HG03108 (cell line): ENCODE results near the gene SNX10.

ENCODE experiments used
- ATAC-seq: cut with Tn5 transposase; IDR thresholded peaks from one replicate; pipeline ENCODE4 v1.9.1; 2021; ENCODE audit warnings: moderate library complexity; ENCODE audit not compliant: unreplicated experiment

Gene SNX10

DNA sequence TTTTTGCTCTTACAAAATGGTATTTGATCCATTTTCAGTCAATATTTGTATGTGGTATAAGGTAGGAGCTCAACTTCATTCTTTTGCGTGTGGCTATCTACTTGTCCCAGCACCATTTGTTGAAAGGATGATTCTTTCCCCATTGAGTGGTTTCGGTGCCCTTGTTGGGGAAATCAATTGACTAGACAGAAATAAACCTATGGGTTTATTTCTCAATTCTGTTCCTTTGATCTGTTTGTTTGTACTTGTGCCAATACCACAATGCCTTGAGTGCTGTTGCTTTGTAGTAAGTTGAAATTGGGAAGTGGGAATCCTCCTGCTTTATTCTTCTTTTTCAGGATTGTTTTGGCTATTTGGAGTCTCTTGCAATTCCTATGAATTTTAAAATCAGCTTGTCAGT, 41.0 kb downstream of the SNX10 start:
- ATAC-seq: no peak

DNA sequence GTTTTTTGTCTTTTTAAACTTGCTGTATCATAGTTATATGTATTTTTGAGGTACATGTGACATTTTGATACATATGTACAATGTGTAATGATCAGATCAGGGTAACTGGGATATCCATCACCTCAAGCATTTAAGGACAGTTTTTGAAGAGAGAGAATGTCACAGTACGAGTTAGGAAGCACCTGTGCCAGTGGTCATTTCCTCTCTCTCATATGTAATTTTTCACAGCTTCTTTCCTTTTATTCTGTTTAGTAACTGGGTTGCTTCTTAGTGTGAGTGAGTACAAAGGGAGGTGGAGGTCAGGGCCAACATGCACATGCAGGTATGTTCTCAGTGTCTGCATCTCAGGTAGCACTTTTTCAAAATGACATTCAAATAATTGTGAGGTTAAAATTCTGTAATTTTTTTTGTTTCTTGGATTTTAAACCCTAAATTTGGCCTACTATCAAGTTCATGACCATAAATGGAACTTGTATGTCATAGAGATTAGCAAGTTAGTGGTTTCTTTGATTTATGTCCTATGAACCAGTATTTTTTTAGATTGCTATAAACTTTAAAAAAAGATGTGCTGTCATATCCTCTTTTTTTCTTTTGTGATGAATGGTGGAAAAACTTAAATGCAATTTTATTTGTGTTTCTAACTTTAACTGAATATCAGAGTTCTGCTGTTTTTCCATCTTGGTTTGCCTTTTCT, 42.7 kb downstream of the SNX10 start:
- ATAC-seq: no peak

DNA sequence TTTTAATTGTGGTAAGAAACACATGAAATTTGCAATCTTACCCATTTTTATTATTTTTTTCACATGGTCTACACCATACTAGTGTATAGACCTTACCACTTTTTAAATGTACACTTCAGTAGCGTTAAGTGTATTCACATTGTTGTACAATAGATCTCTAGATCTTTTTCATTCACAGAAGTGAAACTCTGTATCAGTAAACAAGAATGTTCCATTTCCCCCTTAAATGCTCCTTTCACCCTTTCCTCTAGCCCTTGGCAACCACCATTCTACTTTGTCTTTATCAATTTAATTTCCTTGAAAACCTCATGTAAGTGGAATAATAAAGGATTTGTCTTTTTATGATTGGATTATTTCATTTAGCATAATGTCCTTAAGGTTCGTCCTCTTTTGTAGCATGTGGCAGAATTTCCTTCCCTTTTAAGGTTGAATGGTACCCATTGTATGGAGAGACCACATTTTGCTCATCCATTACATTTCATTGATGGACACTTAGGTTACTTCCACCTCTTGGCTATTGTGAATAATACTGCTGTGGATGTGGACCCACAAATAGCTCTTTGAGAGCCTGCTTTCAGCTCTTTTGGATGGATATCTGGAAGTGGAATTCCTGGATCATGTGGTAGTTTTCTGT, 45.7 kb downstream of the SNX10 start:
- no peak for ATAC-seq

GRCh38 chr7:26340476-26341018, 48.9 kb downstream of the SNX10 start:
- no peak for ATAC-seq

GRCh38 chr7:26343320-26343832, 51.7 kb downstream of the SNX10 start:
- no peak for ATAC-seq

DNA sequence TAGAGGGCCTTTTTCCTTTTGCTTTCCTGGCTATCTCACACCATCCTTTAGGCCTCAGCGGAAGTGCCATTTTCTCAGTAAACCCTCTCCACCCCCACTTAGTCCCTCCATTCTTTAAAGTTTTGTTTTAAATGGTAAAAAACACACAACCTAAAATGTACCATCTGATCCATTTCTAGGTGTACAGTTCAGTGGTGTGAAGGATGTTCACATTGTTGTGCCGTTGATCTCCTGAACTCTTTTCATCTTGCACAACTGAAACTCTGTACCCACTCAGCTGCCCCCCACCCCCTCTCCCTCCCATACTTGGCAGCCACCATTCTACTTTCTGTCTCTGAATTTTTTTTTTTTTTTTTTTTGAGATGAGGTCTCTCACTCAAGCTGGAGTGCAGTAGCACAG, 52.2 kb downstream of the SNX10 start:
- no peak for ATAC-seq

DNA sequence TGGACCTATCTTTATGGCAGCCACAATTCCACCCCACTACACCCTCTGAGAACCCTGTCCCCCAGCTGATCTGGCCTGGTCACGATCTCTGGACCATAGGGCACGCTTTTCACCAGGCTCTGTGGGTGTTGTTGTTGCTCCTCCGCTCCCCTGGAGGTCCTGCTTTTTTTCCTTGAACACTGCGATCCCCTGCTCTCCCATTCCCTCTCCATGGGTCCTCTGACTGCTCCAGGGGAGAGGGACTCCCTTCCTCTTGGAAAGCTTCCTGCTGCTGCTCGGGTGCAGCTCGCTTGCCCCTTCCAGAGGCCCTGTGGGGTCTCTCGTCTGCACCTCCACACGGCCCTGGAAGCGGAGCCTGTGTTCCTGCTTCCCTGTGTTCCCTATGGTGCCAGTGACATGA, 53.5 kb downstream of the SNX10 start:
- no peak for ATAC-seq

- no peak for ATAC-seq
These were observed 54.2 kb downstream of the SNX10 start for GRCh38 chr7:26345837-26346236.

DNA sequence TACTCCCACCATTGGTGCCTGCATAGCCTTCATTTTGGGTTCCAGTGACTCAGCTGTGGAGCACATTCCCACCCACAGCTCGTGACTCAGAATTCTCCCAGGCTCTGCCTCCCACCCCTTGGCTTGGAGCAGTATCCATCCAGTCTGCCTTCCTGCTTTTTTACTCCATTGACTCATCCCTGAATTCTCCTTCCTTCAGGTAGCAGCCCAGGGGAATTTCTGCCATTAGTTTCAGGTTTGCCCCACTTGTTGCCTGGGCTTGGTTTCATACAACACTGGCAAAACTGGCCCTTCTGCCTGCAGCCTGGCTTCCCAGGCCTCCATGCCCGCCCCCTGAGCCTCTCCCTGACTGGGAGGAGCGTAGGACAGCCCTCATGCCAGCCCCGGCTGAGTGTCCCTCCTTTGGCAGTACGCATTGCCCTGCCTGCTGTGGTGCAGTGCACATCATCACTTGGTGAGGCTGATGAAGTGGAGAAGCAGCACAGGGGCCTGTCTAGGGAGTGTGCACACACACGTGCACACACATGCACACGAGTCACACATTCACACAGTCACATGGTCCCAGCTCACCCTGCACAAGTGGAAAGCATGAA, 55.0 kb downstream of the SNX10 start:
- ATAC-seq: no peak

DNA sequence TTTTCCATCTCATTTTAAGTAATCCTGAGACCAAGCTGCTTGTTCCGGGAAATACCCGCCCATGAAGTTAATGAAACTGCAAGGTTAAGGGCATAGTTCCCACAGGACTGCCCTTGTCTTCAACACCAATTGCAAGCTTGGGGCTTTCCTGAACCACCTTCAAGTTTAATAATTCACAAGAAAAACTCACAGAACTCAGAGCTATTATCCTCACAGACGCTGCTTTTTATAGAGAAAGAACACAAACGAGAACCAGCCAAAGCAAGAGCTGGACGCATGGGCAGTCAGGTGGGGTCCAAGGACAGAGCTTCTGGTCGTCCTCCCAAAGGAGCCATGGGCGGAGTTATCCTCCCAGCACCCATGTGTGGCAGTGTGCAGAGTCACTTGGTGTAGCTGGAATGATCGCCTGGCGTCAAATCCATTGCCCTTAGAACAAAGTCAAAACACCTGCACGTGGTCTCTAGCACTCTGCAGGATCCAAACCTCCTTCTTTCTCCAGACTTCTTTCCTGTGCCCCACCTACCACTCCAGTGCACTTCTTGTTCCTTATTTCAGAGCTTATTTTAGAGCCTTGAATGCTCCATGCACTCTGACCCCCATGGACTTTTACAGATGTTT, 56.7 kb downstream of the SNX10 start:
- peak; percentile 87 for ATAC-seq

DNA sequence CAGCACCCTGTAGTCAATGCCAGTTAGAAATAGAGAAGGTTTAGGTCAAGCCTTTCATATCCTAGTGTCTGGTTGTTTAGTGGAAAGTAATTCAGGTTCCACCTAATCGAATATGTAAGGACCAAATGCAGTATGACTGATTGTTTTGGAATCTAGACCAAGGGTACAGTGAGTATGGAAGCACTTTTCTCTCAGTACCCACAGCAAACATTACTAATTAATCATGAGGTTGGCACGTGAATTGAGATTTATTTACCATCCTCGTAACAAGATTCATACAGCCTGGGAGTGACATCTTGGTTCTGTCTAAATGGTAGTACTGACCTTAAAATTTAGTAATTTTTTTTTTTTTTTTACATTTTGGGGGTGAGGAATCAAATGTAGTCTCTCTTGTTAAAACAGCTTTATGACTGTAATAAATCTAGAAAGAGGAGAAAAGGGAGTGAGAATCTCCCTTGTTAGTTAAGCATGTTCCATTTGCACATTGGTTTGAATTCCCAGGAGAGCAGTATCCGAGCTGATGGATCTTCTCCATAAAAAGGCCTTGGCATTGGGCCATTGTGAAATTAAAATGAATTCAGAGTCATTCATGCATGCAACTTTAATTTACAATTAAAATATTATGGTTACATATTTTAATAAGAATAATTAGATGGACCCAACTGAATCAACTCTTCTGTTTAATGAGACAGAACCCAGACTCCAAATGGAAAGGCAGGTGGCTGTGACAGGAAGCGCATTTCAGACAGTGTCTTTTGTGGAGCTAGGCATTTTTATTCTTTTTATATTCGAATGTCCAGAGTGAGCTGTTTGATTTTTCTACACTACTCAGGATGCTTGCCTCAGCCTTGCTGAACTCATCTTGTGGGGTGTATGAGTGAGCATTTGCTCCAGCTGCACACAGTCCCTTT, 57.6 kb downstream of the SNX10 start:
- no peak for ATAC-seq

GRCh38 chr7:26351171-26351570, 59.5 kb downstream of the SNX10 start:
- ATAC-seq: no peak

DNA sequence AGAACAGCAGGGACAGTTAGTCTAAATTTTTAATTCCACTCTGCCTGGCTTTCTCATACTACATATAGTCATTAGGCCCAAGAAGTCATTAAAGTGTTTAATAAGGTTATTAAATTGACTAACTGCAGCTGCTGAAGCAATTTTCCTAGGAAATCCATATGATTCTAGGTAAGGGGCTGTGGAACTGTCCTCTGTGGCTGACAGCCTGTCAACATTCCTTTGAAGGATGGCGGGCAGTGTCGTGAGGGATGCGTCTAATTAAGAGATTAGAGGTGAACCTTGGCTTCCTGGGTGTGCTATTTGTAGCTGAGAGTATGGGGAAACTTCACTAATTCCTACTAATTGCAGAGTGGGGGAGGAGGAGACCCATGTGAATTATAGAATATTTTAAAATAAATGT, 64.6 kb downstream of the SNX10 start:
- ATAC-seq: no peak

DNA sequence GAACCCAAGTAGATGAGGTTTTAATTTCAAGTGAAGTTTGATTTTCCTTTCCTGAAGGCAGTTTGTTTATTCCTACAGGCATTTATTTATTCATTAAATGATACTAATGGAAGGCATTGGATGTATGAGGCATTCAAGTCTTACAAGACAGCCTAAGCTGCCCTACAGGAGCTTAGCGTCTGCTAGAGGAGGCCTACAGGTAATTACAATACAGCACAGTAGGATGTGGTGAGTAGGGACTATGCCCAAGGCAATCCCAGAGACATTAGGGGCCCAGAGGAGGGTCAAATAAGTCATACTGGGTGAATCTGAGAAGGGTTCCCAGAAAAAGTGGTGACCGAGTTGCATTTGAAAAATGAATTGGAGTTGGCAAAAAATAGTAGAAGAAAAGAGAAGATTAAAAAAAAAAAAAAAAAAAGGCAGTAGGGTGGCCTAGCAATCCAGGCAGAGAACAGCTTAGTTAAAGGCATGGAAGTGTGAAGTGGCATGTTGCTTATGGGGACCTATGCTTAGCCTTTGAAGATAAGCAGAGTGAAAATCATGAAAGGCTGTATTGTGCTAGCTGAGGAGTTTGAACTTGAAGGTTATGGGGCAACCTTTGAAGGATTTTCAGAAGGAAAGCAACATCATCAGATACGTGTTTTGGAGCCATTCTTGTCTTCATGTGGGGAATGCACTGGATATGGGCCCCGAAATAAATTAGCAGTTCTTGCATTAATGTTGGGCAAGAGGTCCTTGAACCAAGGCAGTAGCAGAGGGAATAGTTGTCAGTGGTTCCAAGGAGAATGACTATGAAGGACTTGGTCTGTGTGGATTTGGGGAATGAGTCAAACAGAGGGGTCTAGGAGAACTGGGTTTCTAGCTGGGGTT, 65.5 kb downstream of the SNX10 start:
- ATAC-seq: no peak

DNA sequence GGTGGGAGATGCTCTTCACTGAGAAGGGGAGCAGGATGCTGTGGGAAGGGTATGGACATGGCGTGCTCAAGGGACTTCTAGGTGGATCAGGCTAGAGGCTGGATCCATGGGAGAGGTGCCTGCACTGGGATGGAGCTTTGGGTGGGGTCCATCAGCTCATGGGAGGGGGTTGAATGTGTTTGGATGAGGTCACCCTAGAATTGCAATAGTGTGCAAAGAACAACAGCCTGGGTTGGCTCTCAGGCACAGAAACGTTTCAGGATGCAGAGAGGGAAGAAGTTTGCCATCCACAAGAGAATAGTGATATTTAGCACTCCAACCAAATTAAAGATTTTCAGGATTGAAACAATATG, 66.1 kb downstream of the SNX10 start:
- no peak for ATAC-seq

DNA sequence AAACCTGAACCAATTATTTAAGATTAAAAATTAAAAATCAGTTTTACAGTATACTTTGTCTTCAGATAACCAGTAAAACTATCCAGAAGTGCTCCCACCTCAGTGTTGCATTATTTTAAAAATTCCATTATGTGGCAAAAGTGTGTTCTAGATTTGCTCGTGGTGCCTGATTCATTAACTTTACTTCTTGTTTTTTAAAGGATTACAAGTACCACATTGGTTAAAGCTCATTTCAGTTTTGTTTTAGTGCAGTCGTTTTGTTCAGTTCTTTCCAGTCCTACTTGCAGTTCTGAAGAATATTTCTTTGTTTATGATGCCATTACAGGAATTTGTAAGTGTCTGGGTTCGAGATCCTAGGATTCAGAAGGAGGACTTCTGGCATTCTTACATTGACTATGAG, 69.0 kb downstream of the SNX10 start:
- ATAC-seq: no peak

DNA sequence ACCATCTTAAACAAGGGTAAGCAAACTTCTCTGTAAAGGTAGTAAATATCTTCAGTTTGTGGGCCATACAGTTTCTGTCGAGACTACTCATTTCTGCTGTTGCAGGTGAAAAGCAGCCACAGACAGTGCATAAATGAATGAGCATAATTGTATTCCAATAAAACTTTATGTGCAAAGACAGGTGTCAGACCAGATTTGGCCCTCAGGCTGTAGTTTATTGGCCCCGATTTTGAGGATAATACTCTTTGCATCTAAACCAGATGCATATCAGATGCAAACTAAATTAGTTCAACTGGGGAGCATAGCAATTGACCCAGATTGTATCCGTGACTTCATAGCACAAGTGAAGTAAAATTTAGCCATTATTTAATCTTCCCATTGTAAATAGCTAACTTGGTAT, 70.0 kb downstream of the SNX10 start:
- ATAC-seq: no peak

- no peak for ATAC-seq
These were observed 71.8 kb downstream of the SNX10 start for GRCh38 chr7:26363465-26363864.

- ATAC-seq: peak; percentile 76
These were observed 73.6 kb downstream of the SNX10 start for GRCh38 chr7:26365077-26365900.
